Neutrophil (primary cell): ENCODE measurements around the gene TRMT2B.
"Not testable (repeated sequence)": the region's sequence is repeated elsewhere in the genome, so short reads cannot be mapped to it uniquely, and the experiment has no call there.

Experiments
- H3K27ac ChIP-seq: fragments of 200-600 bp; sonication (generic); 2 replicates; pipeline ENCODE4 v1.5.1; 2016; ENCODE audit warnings: mild to moderate bottlenecking, moderate library complexity
- H3K27me3 ChIP-seq: fragments of 200-600 bp; sonication (generic); 2 replicates; pipeline ENCODE4 v1.6.0; 2016; ENCODE audit warnings: mild to moderate bottlenecking
- H3K36me3 ChIP-seq: fragments of 200-600 bp; sonication (generic); 2 replicates; pipeline ENCODE4 v1.5.1; 2017
- H3K4me1 ChIP-seq, 2 experiments: fragments of 200-600 bp in 1 of 2; sonication (generic) in 1 of 2; 1 replicate in 1 of 2; 2 replicates in 1 of 2; pipeline versions ENCODE4 v1.5.1 to v1.6.1; 2013 to 2016; ENCODE audit warnings: low read depth in 1 of 2, low read length in 1 of 2, mild to moderate bottlenecking in 1 of 2, moderate library complexity in 1 of 2; ENCODE audit not compliant: control insufficient read depth in 1 of 2, insufficient read depth in 1 of 2
- H3K4me3 ChIP-seq, 2 experiments: fragments of 200-600 bp in 1 of 2; sonication (generic) in 1 of 2; 1 replicate in 1 of 2; 2 replicates in 1 of 2; pipeline ENCODE4 v1.5.1; 2013 to 2016; ENCODE audit warnings: low read depth in 1 of 2, low read length in 1 of 2, mild to moderate bottlenecking in 1 of 2, moderate library complexity in 1 of 2
- H3K9me3 ChIP-seq: fragments of 200-600 bp; sonication (generic); 2 replicates; pipeline ENCODE4 v1.5.1; 2016
- CTCF ChIP-seq: fragments of 200-600 bp; sonication (generic); IDR thresholded peaks from 2 replicates; pipeline ENCODE4 v1.5.1; 2016; ENCODE audit warnings: antibody characterized with exemption

TRMT2B gene

GRCh38 chrX:100995469-100995868 lies 56.4 kb downstream of the TRMT2B start:
- Histone ChIP-seq H3K4me3 (no peak overlapping the region), H3K27ac (no peak overlapping the region), H3K36me3 (no peaks in the 10 kb centered on the region), H3K9me3 (no peaks in the 10 kb centered on the region), H3K4me1 (peaks cover 11% of the 10 kb centered on the region in 2 experiments), H3K27me3 (no peaks in the 10 kb centered on the region)
- TF ChIP-seq CTCF = no peak

- H3K4me1 ChIP-seq = peaks cover 11% of the 10 kb centered on the region in 2 experiments
- TF ChIP-seq CTCF = no peak
- H3K36me3 ChIP-seq = no peaks in the 10 kb centered on the region
- H3K4me3 ChIP-seq = no peak overlapping the region
- H3K9me3 ChIP-seq = no peaks in the 10 kb centered on the region
- H3K27ac ChIP-seq = no peak overlapping the region
- H3K27me3 ChIP-seq = no peaks in the 10 kb centered on the region
These were observed 57.3 kb downstream of the TRMT2B start for GRCh38 chrX:100994352-100995281.

GRCh38 chrX:100990139-100990538 lies 61.8 kb downstream of the TRMT2B start:
- Histone ChIP-seq H3K4me1 (peaks cover 11% of the 10 kb centered on the region in 2 experiments), H3K27me3 (no peaks in the 10 kb centered on the region), H3K27ac (no peak overlapping the region), H3K36me3 (no peaks in the 10 kb centered on the region), H3K4me3 (no peak overlapping the region), H3K9me3 (no peaks in the 10 kb centered on the region)
- no peak for TF ChIP-seq CTCF

GRCh38 chrX:100984818-100985217 lies 67.1 kb downstream of the TRMT2B start:
- Histone ChIP-seq H3K9me3 (no peaks in the 10 kb centered on the region), H3K36me3 (no peaks in the 10 kb centered on the region), H3K27ac (no peak overlapping the region), H3K4me1 (no peaks in the 10 kb centered on the region), H3K27me3 (no peaks in the 10 kb centered on the region), H3K4me3 (no peak overlapping the region)
- TF ChIP-seq CTCF = no peak

- not testable (repeated sequence) for H3K4me1 ChIP-seq, H3K9me3 ChIP-seq, H3K27ac ChIP-seq, H3K4me3 ChIP-seq, H3K36me3 ChIP-seq, H3K27me3 ChIP-seq
These were observed 70.4 kb downstream of the TRMT2B start for GRCh38 chrX:100981498-100981845.
